Umbilical cord (tissue), 2 donors: Measurements from ENCODE around the gene CIZ1. TPM values are rescaled to one million over a fixed set of nuclear protein-coding genes. Genes with fewer than 3 reads are reported as not detected.
"Not testable (repeated sequence)": the region's sequence is repeated elsewhere in the genome, so short reads cannot be mapped to it uniquely, and the experiment has no call there.

Experiments used
- DNase-seq: peaks from one replicate; pipeline ENCODE4 v3.0.0-alpha.2; 2015; ENCODE audit warnings: low spot score
- total RNA-seq: library from RNA; depleted of rRNA; stranded (reverse); fragments of >200 nt; gene quantifications from one replicate; pipeline ENCODE4 v1.2.3, GENCODE V29; 2014; ENCODE audit warnings: low replicate concordance; ENCODE audit not compliant: insufficient read depth

The CIZ1 gene
- total RNA-seq, 1 donor from 2014 or later, result 15.6 TPM

DNA sequence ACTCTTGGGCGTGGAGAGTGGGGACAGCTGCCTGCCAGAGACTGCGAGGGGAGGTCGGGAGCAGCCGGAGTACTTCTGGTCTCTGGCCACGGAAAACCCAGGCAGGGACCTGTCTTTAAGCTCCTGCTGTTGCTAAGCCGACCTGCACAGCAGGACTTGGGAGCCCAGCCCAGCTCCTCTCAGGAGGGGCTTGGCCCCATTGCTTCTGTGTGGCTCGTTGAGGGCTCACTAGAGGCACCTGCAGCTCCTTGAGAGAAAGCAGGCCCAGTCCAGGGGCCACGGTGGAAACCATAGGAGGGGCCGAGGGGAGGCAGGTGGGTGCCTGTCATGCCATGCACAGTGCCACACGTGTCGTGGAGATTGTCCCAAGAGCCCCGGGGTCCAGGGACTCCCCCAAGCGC is 45.4 kb downstream of the CIZ1 start:
- DNase-seq, result no peak

GRCh38 chr9:128145536-128145935 is 45.8 kb downstream of the CIZ1 start:
- peak; percentile 76 for DNase-seq

DNA sequence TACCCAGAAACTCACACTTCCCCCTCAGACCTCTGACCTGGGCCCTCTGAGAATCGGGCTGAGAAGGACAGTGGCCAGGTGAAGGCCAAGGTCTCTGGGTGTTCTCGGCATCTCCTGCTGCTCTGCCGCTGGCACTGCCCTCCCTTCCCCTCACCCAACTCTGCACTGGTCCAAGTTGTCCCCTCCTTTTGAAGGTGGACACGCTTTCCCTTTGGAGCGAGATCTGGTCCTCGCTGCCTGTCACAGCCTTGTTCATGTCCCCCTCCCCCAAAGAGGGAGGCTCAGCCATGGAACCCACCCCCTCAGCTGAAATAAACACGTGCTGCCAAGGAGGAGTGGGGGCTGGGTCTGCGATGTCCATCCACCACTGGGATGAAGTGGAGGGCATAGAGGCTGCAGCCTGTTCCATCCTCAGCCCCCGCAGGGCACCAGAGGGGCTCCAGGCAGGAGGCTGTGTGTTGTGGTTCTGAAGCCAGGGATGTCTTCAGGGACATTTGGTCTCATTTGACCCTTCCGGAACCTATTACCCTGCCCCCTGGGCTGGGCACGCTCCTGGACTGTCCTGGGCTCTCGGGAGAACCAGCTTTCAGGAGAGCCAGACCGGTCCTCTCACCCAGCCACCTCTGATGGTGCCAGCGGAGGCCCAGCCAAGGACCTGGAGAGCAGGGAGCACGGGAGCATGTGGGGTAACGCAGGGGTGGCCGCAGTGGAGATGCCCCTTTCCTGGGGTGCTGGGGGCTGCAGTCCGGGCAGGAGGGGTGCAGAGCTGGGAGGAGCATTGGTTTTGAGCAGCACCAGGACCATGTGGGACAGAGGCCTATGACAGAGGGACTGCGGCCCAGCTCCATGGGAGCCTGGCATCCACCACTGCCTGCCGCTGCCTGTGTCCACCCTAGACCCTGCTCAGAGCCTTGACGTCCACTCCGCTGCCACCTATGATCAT is 46.9 kb downstream of the CIZ1 start:
- no peak for DNase-seq

GRCh38 chr9:128143525-128144238 is 47.7 kb downstream of the CIZ1 start:
- no peak for DNase-seq

DNA sequence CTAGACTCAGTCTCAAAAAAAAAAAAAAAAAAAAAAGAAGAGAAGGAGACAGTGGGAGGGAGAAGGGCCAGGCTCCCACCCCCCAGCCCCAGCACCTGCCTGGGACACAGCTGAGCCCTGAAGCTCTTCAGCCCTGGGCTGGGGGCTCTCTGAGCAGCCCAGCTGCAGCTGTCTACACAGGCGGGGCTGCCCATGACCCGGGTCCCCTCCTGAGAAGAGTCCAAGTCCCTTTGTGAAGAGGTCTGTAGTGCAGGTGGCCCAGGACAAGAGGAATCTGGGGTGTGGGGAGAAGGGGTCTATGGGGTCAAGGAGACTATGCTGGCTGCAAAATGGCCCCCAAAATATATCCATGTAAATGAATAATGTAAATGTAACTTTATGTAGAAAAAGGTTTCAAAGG is 48.8 kb downstream of the CIZ1 start:
- DNase-seq, result no peak

DNA sequence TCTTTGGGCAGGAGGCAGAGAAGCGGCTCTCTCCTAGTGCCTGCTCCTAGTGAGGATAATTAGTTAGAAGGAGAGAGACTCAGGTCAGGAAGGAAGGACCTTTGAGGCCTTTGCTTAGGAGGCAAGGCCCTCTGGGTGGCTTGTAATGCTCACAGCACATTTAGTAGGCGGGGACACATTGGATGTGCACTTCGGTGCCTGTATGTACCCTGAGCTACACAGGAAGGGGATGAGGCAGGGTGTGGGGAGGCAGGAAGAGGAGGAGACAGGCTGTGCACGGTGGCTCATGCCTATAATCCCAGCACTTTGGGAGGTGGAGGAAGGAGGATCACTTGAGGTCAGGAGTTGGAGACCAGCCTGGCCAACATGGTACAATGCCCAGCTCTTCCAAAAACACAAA is 49.3 kb downstream of the CIZ1 start:
- DNase-seq, result no peak

GRCh38 chr9:128141604-128142003 is 49.8 kb downstream of the CIZ1 start:
- no peak for DNase-seq

- DNase-seq, result no peak
These were observed 51.8 kb downstream of the CIZ1 start for GRCh38 chr9:128139621-128140020.

DNA sequence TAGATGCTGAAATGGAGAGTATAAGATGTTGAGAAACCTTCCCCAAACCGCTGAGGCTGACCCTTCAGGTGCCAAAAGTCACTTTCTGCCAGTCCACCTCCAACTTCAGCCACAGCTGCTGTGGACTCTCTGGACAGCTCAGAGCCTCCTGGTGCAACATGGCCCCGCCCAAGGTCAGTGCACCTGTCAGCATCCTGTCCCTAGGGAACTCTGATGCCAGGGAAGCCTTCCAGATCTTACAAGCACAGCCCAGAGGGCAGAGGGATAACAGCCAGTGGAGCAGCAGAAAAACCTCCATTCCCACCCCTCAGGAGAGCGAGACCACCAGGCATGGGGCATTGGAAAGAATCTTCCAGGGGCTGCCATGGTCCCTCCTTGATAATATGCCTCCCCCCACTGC is 53.4 kb downstream of the CIZ1 start:
- no peak for DNase-seq

- no peak for DNase-seq
These were observed 54.3 kb downstream of the CIZ1 start for GRCh38 chr9:128136816-128137793.

- not testable (repeated sequence) for DNase-seq
These were observed 55.8 kb downstream of the CIZ1 start for GRCh38 chr9:128135561-128135960.

- DNase-seq, result not testable (repeated sequence)
These were observed 59.2 kb downstream of the CIZ1 start for GRCh38 chr9:128132139-128132538.

GRCh38 chr9:128131346-128131745 is 60.0 kb downstream of the CIZ1 start:
- DNase-seq, result not testable (repeated sequence)

DNA sequence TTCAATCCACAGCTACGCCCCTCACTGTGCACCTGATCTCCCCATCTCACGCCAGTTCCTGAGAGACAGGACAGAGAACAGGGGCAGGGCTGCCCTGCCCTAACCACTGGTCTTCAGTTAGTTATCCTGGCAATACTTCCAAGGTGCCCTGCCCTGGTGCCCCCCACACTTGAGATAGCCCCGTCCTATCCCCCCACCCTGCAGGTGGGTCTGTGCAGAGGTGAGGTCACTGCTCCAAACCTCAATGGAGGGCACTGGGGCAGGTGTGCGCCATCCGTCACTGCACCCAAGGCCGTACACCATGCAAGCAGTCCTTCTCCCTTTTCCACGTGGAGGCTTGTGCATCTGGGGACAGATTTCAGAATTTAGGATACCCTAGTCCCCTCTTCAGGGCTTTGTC is 60.7 kb downstream of the CIZ1 start:
- DNase-seq, result not testable (repeated sequence)

GRCh38 chr9:128129976-128130590 is 61.3 kb downstream of the CIZ1 start:
- not testable (repeated sequence) for DNase-seq

DNA sequence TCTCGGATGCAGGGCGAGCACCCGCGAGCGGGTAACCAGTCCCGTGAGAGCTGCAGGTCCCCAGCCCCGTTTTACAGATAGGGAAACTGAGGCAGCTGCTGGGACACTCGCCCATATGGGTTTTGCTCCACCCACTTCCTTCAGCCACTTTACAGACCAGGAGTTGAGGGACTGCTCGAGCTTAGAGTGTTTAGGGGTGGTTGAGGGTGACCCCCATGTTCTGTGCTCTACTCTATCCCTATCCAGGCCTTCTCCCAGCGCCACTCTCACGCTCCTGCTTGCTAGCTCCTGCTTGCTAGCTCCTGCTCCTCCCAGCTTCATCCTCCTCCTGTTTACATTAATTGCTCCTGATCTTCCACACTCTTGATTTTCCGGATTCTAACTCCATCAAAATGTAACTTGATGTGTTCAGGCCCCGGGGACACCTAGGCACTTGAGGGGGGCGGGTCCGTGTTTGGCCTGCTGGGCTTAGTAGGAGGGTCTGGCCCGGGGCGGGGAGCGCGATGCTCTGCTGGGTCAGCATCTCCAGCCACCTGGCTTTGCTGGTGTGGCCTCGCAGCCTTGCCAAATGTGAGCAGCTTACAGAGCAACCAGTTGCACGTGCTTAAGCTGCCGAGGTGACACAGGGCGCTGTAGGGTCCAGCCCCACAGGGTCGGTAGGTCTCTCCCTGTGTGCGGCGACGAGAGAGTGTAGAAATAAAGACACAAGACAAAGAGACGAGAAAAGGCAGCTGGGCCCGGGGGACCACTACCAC is 62.4 kb downstream of the CIZ1 start:
- DNase-seq, result no peak

DNA sequence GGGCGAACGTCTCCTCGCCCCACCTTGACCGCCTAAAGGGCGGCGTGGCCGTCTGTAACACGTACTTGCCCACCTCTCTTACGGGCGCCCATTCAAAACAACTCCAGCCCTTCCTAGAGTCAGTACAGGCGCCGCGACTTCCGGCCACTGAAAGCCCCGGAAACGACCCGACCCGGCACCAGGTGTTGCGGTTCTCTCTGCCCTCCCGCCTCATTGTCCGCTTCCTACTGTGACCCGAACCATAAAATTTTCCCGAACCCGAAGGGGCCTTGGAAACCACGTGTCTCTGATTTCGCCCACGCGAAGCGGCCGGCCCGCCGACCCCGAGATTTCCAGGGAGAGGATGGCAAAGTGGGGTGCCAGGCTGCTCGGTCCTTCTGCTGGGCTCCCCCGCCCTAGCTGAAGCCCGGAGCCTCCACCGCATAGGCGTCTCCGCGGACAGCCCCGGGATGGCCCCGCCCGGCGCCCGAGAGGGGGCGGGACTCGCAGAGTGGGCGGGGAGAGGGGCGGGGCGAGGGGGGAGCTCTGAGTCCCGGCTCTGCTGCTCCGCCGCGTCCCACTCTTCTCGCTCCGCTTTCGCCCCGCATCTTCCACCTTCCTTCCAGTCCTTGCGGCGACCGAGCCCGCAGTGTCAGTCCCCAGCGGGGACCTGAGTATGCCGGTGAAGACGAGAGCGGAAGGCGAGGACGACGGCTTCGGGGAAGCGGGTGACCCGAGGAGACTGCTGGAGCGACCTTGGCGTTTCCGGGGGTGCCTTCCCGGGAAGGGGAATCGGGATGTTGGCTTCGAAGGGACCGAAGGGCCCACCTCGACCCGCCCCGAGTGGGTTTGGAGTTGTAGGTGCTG is 63.2 kb downstream of the CIZ1 start:
- peak; percentile 96 for DNase-seq

GRCh38 chr9:128127568-128127989 is 63.8 kb downstream of the CIZ1 start, which contains the start of gene PTGES2:
Gene PTGES2 (minus strand): TSS chr9:128127729. CDS start chr9:128127717, 12 bp downstream.
- DNase-seq, result peak; percentile 91
